Measurements from ENCODE around the gene TRIP10.
A peak's percentile ranks its signal among the peaks of the same experiment; 100 is the strongest.

DNA sequence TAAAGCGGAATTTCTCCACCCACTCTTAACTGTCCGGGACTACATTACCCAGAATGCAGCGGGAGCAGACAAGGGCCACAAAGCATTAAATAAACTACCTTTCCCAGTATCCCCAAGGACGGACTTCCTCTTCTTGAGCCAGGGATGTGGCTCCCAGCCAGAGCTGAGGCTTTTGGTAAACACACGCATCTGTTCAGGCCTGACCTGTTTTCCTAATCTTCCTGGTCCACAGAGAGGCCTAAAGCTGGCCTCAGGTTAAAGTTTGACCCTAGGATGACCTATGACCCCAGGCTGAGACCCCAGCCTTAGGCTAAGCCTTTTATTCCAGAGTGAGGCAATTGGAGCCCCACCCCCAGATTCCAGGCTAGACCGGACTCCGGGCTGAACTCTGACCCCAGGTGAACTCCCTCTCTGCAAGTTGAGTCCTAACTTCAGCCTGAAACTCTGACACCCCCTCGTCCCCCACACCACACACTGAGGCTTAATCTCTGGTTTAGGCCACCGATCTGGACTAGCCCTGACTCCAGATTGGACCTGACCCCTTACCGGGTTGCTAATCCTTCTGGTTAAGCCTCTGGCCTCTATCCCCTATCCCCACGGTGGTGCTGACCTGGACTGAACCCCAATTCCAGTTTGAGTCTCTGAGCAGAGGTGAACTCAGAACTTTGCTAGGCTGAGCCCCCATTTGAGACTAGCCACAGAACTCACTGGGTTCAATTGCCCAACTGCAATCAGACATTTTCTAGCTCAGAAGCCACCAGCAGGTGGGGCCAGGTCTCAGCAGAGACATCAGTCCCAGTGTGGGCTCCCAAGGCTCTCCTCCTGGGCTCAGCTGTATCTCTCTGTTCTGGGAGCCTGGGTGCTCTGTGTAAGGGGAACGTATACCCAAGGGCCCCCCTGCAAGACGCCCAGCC lies 1.4 kb upstream of the TRIP10 start:
- TF ChIP-seq, protein P1, sequence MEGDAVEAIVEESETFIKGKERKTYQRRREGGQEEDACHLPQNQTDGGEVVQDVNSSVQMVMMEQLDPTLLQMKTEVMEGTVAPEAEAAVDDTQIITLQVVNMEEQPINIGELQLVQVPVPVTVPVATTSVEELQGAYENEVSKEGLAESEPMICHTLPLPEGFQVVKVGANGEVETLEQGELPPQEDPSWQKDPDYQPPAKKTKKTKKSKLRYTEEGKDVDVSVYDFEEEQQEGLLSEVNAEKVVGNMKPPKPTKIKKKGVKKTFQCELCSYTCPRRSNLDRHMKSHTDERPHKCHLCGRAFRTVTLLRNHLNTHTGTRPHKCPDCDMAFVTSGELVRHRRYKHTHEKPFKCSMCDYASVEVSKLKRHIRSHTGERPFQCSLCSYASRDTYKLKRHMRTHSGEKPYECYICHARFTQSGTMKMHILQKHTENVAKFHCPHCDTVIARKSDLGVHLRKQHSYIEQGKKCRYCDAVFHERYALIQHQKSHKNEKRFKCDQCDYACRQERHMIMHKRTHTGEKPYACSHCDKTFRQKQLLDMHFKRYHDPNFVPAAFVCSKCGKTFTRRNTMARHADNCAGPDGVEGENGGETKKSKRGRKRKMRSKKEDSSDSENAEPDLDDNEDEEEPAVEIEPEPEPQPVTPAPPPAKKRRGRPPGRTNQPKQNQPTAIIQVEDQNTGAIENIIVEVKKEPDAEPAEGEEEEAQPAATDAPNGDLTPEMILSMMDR (IDR thresholded peaks at IDR 0.05 in 8 of 11, conservative IDR thresholded peaks at IDR 0.05 in 3 of 11) = peak; percentile 44 to 77 (median 70)
- peak in 1 of 3 donors; percentile 77 for TF ChIP-seq POLR2AphosphoS5 (IDR thresholded peaks at IDR 0.05)
- no peak for TF ChIP-seq POLR2A (IDR thresholded peaks at IDR 0.05)

All from spleen (tissue), 7 donors.